ENCODE results near the gene MRAP.

The MRAP gene

GRCh38 chr21:32356874-32357395, 58.3 kb downstream of the MRAP start:
- no peak for TF ChIP-seq ZFX (IDR thresholded peaks at IDR 0.05)
- TF ChIP-seq, protein P1, sequence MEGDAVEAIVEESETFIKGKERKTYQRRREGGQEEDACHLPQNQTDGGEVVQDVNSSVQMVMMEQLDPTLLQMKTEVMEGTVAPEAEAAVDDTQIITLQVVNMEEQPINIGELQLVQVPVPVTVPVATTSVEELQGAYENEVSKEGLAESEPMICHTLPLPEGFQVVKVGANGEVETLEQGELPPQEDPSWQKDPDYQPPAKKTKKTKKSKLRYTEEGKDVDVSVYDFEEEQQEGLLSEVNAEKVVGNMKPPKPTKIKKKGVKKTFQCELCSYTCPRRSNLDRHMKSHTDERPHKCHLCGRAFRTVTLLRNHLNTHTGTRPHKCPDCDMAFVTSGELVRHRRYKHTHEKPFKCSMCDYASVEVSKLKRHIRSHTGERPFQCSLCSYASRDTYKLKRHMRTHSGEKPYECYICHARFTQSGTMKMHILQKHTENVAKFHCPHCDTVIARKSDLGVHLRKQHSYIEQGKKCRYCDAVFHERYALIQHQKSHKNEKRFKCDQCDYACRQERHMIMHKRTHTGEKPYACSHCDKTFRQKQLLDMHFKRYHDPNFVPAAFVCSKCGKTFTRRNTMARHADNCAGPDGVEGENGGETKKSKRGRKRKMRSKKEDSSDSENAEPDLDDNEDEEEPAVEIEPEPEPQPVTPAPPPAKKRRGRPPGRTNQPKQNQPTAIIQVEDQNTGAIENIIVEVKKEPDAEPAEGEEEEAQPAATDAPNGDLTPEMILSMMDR (conservative IDR thresholded peaks at IDR 0.05), result no peak
- H3K27ac ChIP-seq, result no peak overlapping the region

GRCh38 chr21:32359719-32360260, 61.1 kb downstream of the MRAP start:
- TF ChIP-seq ZFX (IDR thresholded peaks at IDR 0.05), result no peak
- TF ChIP-seq, protein P1 (conservative IDR thresholded peaks at IDR 0.05), result no peak
- H3K27ac ChIP-seq, result no peak overlapping the region

DNA sequence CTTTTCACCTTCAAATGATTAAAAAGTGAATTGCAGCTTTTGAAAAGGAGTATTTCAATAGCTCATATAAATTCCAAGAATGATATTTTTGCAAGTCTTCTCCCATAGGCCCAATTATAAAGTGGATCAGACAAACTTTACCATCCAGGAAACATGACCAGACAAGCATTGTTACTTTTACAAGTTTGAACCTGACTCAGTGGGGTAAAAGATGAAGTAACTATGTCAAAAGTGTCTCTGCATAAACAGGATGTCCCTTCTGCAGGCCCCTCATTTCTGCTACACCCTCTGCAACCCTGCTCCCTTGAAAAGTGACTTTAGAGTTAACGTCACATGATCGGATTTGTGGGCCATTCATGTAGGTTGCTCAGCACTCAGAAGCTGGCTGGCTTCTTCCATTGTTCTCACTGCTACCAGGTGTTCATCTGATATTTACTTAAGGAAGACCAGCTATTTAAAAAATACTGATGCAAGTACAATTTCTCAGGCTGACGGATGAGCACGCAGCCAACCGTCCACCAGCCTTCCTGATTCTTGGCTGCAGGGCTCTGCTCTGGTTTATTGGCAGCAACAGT, 61.8 kb downstream of the MRAP start:
- TF ChIP-seq, protein P1 (conservative IDR thresholded peaks at IDR 0.05), result no peak
- TF ChIP-seq ZFX (IDR thresholded peaks at IDR 0.05), result no peak
- H3K27ac ChIP-seq, result no peak overlapping the region
